Astrocyte of the cerebellum (primary cell): ENCODE data around the gene PLXNA2.

Experiments
- DNase-seq: peaks from one replicate; pipeline ENCODE4 v3.0.0-alpha.2; 2011; ENCODE audit warnings: low read depth
- H3K4me3 ChIP-seq: 2 replicates; pipeline ENCODE4 v1.5.1; 2011; ENCODE audit warnings: mild to moderate bottlenecking, low read depth, low read length, moderate library complexity
- in situ Hi-C: cut with HindIII; loops from 2 replicates; pipeline ENCODE4 v1.10.0; 2017; ENCODE audit warnings: low sequenced_read_pairs
- TF ChIP-seq, protein P1 (sequence below): IDR thresholded peaks from 2 replicates; pipeline ENCODE4 v1.5.1; 2012; ENCODE audit warnings: low read length, low read depth, moderate library complexity, mild to moderate bottlenecking; ENCODE audit errors: missing control alignments

Gene PLXNA2

DNA sequence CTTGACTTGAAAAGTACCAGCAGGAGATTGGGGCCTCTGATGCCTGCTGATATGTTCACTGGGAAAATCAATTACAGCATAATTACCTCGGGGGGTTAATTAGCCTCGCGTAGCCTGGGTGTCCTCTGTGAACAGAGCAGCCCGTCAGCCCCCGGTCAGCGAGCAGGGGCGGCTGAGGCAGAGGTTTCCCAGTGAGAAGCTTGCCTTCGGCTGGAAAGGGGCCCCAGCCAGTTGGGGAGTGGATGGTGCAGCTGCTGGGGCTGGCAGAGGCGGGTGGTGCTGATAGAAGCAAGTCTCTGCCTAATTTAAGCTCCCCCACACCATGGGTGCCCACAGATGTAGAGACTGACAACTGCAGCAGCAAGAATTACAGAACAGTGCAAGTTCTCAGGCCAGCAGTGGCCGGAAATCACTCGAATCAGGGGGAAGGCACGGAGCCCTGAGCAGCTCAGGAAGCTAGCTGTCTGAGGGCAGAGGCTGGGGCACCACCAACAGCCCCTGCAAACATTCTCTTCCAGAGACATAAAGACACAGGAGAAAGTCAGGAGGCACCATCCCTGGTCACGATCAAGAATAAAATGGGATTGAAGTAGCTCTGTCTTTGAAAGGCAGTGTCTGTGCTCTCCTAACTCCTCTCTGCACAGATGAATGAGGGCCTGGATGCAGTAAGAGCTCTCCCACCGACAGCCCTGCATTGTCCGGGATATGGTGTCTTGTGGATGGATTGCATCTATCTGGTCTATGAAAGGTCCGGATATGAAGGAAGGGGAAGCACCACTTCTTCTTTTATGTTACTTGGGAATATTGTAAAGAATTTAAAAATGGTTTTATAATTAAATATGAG is 166.7 kb downstream of the PLXNA2 start:
- in situ Hi-C loops = no loop called here
- no peak overlapping the region for H3K4me3 ChIP-seq
- DNase-seq = no peak
- TF ChIP-seq, protein P1, sequence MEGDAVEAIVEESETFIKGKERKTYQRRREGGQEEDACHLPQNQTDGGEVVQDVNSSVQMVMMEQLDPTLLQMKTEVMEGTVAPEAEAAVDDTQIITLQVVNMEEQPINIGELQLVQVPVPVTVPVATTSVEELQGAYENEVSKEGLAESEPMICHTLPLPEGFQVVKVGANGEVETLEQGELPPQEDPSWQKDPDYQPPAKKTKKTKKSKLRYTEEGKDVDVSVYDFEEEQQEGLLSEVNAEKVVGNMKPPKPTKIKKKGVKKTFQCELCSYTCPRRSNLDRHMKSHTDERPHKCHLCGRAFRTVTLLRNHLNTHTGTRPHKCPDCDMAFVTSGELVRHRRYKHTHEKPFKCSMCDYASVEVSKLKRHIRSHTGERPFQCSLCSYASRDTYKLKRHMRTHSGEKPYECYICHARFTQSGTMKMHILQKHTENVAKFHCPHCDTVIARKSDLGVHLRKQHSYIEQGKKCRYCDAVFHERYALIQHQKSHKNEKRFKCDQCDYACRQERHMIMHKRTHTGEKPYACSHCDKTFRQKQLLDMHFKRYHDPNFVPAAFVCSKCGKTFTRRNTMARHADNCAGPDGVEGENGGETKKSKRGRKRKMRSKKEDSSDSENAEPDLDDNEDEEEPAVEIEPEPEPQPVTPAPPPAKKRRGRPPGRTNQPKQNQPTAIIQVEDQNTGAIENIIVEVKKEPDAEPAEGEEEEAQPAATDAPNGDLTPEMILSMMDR = no peak

GRCh38 chr1:208074353-208074752 is 169.8 kb downstream of the PLXNA2 start:
- in situ Hi-C loops = no loop called here
- DNase-seq = no peak
- no peak overlapping the region for H3K4me3 ChIP-seq
- TF ChIP-seq, protein P1 = no peak

GRCh38 chr1:208071435-208072031 is 172.7 kb downstream of the PLXNA2 start:
- DNase-seq = no peak
- TF ChIP-seq, protein P1 = no peak
- H3K4me3 ChIP-seq = no peak overlapping the region
- in situ Hi-C loops = no loop called here

GRCh38 chr1:208069908-208070307 is 174.3 kb downstream of the PLXNA2 start:
- TF ChIP-seq, protein P1 = no peak
- in situ Hi-C loops = no loop called here
- DNase-seq = no peak
- no peak overlapping the region for H3K4me3 ChIP-seq

GRCh38 chr1:208069317-208069716 is 174.9 kb downstream of the PLXNA2 start:
- H3K4me3 ChIP-seq = no peak overlapping the region
- TF ChIP-seq, protein P1 = no peak
- in situ Hi-C loops = no loop called here
- DNase-seq = no peak

DNA sequence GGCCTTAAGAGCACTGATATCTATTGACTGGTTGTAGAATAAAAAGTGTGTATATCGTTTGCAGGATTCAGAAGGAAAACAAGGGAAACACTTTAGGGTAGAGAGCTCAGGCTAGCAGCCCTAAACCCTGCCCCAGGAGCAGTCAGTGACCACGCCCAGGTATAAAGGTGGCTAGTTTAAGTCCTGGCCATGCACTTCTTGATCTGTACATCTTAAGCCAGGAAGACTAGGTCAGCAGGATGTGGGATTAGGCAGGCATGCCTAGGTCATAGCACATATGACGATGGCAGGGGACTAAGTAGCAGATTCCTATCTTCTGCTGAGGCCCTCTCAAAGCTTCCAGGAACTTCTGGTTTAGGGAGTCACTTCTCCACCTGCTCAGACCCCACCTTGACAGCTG is 175.3 kb downstream of the PLXNA2 start:
- no peak for DNase-seq
- H3K4me3 ChIP-seq = no peak overlapping the region
- TF ChIP-seq, protein P1 = no peak
- in situ Hi-C loops = no loop called here
